Activated CD8-positive, alpha-beta memory T cell treated with anti-CD3 and anti-CD28 coated beads for 24 hours (primary cell): ENCODE measurements around the gene PRKN.

Experiments used
- DNase-seq: peaks from one replicate; pipeline ENCODE4 v3.0.0-alpha.2; 2020

Gene PRKN

GRCh38 chr6:162173466-162173865 is 554.1 kb downstream of the PRKN start:
- no peak for DNase-seq

- no peak for DNase-seq
Measured at GRCh38 chr6:162165479-162165878, 562.1 kb downstream of the PRKN start.

DNA sequence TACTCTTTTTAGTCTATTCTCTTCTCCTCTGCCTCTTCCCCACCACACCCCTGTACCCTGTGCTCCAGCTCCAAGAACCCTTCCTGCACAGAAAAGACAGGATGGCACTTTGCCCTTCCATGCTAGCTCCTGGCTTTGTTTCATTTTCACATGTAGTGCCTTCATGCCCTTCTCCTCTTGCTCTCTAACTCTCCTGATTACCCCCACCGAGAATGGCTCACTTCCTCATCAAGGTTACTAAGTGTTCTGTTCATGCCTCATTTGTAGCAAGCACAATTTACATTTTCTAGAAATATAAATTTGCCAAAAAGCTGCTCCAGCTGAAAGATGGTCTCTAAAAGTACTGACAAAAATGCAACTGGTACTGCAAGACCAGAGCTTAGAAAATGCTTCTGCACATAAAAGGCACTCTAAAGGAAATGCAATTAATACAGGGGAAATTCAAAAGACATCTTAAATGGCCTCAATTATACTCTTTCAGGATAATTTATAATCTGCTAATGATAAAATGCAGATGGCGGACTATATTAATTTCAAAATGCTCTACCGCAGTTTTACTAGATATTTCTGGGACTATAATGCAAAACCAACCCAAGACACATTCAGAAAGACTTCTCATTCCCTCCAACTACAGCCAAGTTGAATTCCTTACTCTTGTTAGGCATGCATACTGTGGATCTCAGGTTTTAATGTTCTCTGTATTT is 570.2 kb downstream of the PRKN start:
- no peak for DNase-seq

DNA sequence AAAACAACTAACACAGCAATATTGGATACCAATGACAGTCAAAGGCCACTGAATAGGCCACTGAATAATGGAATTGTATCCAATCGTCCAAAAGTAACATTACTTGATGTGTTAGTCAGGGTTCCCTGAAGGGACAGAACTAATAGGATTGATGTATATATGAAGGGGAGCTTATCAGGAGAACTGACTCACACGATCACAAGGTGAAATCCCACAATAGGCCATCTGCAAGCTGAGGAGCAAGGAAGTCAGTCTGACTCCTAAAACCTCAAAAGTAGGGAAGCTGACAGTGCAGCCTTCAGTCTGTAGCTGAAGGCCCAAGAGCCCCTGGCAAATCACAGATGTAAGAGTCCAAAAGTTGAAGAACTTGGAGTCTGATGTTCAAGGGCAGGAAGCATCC is 571.4 kb downstream of the PRKN start:
- no peak for DNase-seq

GRCh38 chr6:162154930-162155329 is 572.6 kb downstream of the PRKN start:
- DNase-seq: no peak

DNA sequence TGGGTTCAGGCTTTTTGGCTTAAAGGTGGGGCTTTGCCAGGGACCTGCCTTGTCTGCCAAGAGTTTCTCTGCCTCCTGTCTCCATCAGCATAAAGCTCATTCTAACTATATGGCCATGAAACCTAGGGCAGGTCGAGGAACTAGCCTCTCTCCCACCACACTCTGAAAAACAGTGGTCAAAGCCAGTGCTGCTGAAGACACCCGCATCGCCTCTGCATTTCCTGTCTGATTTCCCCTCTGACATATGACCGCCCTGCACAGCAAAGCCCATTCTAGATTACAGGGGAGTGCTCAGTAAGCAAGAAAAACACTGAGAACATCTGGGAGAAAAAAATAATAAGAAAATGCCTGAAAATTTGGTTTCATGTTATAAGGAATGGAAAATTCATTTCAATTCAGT is 573.6 kb downstream of the PRKN start:
- no peak for DNase-seq

- no peak for DNase-seq
Measured at GRCh38 chr6:162153120-162153519, 574.4 kb downstream of the PRKN start.

- no peak for DNase-seq
Measured at GRCh38 chr6:162151021-162151665, 576.4 kb downstream of the PRKN start.

- DNase-seq: no peak
Measured at GRCh38 chr6:162150295-162150694, 577.3 kb downstream of the PRKN start.

DNA sequence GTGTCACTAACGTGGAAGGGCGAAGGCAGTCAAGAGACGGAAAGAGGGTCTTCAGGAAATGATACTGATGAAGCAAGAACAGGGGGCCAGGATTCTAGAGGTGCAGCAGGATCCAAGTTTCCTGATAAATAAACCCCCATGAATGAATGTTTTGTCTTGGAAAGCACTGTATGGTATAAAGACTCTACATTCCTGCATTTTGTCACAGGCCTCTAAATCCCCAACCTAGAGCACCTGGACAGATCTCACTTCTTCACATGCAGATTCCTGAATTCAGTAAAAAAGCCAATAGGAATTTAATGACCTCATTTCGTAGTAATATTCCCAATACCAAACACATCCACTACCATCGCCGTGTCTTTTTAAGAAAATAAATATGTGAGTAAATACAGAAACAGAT is 577.8 kb downstream of the PRKN start:
- DNase-seq: no peak

DNA sequence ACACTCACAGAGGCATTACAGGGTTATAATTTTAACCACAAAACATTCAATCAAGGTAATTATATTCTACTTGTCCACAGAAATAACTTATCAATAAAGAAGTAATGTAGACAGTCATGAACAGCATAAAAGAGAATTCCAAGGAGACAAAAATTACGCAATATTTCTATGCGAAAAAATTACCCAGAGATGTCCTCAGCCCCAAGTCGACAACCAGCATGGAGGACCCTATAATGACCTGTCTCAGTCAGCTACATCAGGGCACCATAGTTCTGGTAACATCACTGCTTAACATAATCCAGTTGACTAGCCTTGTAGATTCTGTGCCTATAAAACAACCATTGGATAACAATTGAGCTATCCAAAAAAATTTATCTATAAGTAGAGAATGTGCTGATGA is 579.8 kb downstream of the PRKN start:
- no peak for DNase-seq

DNA sequence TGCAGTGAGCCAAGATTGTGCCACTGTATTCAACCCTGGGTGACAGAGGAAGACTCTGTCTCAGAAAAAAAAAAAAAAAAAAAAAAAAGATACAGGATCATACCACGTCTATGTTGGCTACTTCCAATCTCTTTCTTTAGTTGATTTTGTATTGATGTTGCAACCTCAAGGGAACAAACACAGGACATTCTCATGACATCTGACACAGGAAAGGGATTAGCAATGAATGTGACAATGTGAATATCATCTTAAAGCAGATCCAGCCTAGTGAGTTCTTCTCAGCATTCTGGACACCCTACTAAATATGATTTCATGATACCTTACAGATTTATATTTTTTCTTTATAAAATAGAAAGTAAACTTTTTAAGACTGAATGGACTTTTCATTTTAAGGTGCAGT is 580.3 kb downstream of the PRKN start:
- DNase-seq: no peak

DNA sequence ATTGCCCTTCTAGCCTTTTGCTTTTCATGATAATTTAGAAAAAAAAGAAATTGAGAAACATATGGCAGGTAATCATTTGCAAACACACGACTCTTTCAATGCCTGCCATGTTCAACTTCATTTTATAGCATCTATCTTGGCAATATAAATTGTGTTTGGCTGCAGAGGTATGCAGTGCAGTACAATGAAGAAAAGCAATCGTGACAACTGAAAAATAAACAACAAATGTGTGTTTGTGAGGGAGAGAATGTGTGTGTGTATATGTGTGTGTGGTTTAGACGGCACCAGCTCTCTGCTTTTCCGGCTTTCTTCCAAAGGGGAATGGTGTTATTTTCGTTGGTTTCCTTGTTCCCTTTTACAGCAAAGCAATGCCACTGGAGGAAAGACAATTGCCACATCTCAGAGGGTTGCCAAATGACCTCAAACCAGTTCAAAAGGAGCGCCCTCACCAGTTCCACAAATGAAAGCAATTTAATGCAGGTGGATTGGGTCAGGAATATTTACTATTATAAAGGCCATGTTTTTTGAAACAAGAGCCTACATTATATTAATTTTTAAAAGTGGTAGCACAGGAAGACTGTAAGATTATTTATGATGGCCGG is 587.2 kb downstream of the PRKN start:
- no peak for DNase-seq

DNA sequence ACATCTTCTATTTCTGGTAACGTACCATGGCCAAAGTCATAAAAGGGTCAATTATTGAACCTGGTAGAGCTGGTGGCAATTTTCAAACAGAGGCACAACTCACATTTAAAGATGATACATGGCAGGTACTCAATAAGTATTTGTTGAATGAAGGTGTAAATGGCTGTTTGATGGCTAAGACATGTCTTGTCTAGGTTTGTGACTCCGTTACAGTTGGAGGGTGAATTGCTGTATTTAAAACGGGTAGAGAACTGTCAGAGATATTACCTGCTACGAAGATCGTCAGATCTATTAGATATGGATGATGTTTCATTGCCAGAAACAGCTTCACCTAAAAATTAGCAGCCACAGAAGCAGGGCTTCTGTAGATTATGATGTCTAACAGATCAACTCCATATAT is 601.9 kb downstream of the PRKN start:
- DNase-seq: no peak

GRCh38 chr6:162124710-162125435 is 602.7 kb downstream of the PRKN start:
- DNase-seq: no peak

- DNase-seq: no peak
Measured at GRCh38 chr6:162123797-162124196, 603.8 kb downstream of the PRKN start.

GRCh38 chr6:162119341-162119740 is 608.2 kb downstream of the PRKN start:
- no peak for DNase-seq

DNA sequence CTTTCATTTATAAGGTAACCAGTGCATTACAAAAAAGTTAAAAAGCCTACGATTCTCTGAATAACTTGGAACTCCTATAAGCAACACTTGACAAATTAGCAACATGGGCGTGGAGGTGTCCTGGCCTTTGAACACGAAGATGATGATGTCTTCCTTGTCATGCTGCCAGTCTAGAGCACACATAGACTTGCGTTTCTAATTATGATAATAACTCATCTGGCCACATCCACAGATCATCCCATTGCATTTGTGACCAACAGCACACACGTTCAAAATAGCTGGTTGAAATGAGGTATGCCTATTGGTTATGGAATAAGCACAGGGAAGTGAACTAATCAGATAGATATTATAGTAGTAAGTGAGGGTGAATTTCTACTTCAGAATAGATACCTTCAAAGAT is 608.9 kb downstream of the PRKN start:
- no peak for DNase-seq

DNA sequence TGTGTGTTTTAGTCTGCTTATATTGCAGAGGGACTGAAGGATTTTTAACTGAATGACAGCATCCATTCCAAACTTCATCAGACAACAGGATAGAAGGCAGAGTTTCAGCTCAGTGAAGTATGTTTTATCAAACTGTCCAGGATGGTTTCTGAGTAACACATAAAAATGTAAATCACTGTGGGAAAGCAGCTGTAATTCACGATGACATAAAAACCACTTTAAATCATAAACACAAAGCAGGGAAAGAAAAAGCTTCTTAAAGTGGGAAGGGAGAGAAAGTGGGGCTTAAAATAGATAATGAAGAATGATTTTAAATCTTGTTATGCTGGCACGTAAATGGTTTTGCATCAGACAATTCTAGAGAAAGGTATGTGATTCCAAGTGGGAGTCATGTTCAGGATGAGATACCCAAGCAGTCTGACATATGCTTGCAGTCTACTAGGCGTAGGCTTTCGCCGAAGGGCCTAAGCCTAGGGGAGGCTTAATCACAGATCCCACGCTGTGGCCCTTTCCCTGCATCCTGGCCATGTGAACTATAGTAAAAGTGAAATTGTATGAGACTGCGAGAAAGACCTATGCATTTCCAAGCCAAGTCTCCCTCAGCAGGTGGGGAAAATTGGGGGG is 610.6 kb downstream of the PRKN start:
- no peak for DNase-seq

DNA sequence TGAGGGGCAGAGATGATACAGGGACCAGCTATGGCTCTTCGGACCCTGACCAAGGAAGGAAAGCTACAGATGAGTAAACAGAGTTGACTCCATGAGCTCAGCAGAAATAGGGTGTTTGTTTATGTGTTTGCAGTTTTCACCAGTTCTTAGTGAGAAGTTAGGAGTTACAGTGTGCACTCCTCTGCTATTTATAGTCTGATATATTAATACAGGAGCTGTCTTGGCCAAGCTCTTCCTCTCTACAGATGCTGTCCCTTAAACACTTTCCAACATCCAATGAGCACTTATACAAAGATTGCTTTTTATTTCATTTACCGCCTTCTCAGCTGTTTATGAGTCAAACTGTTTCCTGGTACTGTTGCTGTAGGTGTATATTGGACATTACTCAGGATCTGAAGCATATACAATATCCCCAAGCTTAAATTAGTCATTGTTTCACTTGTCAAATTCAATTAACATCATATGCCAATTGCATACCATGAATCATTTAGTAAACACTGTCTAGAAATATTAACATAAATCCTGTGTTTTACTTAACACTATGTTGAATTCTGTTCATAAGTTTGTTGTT is 618.0 kb downstream of the PRKN start:
- no peak for DNase-seq

GRCh38 chr6:162108041-162108440 is 619.5 kb downstream of the PRKN start:
- DNase-seq: no peak

- DNase-seq: no peak
Measured at GRCh38 chr6:162100096-162100495, 627.5 kb downstream of the PRKN start.

DNA sequence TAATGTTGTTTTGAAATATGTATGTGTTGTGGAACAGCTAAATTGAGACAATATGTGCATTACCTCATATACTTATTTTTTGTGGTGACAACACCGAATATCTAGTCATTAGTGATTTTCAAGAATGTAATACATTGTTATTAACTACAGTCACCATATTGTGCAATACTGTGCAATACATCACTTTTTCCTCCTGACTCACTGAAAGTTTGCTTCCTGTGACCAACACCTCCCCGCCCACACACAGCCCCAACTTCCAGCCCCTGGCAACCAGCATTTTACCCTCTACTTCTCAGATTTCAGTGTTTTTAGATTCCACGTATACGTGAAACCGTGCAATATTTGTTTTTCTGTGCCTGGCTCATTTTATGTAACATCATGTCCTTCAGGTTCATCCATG is 627.9 kb downstream of the PRKN start:
- no peak for DNase-seq
